ENCODE measurements around the gene GLI2. TPM values are rescaled to one million over a fixed set of nuclear protein-coding genes. Genes with fewer than 3 reads are reported as not detected.

The GLI2 gene
- total and polyA plus RNA-seq, 2 of the 8 experiments (the other 6 are each of a cell fraction or from before 2014, with no cell fraction given): 18.4 to 46.9 TPM

DNA sequence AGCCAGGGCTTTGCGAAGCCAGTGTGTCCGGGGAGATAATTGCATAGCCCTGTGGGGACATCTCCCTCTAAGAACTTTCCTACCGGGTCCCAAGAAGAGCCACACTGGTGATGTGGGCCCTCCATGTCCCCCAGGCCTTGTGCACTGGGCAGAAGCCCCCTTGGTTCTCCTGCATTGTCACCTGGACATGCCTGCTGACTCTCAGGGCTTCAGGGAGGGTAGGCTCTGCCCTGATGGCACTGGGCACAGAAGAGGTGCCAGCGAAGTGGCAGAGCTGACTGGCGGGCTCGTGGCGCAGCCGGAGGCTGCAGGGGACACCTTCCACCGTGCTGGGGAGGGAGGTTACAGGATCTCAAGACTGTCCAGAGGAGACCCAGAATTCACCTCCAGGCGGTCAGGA, 28.3 kb downstream of the GLI2 start:
- Histone ChIP-seq H2BK15ac (ENCODE audit: low read length) (no peak overlapping the region), H2BK20ac (ENCODE audit: low read length) (no peak overlapping the region), H2BK5ac (ENCODE audit: low read depth, low read length) (no peak overlapping the region), H3K4me1 (replicated peaks in 1 of 4; ENCODE audit: control insufficient read depth in 3 of 4, insufficient read depth in 4 of 4, low read length in 3 of 4) (peaks cover 16 to 64% (median 37%) of the 10 kb centered on the region in 4 experiments), H3K18ac (ENCODE audit: extremely low read depth, low read length) (no peak overlapping the region), H3K23ac (ENCODE audit: insufficient read length) (no peak overlapping the region), H2AFZ (ENCODE audit: low read length) (no peak overlapping the region), H2AK5ac (ENCODE audit: low read depth, low read length) (no peak overlapping the region), H3K56ac (replicated peaks; ENCODE audit: insufficient read length, low read depth, low read length) (no peak overlapping the region), H3K9me3 (ENCODE audit: insufficient read depth in 2 of 2, low read depth in 1 of 2, low read length in 1 of 2) (no peaks in the 10 kb centered on the region), H3K79me2 (ENCODE audit: control insufficient read depth in 1 of 2, insufficient read depth in 2 of 2, low read length in 2 of 2) (peaks cover 4 to 100% of the 10 kb centered on the region in 2 experiments), H3K4ac (replicated peaks; ENCODE audit: insufficient read length, low read depth, low read length) (no peak overlapping the region), H4K5ac (ENCODE audit: insufficient read length, low read depth, low read length) (no peak overlapping the region), H3K36me3 (ENCODE audit: control insufficient read depth in 2 of 4, insufficient read depth in 4 of 4, low read length in 3 of 4) (no peaks in the 10 kb centered on the region), H3K14ac (ENCODE audit: insufficient read length) (no peak overlapping the region), H3K4me3 (ENCODE audit: extremely low read depth in 1 of 4, insufficient read depth in 2 of 4, low read depth in 3 of 4, low read length in 4 of 4) (no peak overlapping the region), H3K79me1 (ENCODE audit: low read depth, low read length) (peaks cover 55% of the 10 kb centered on the region), H4K20me1 (replicated peaks in 1 of 2; ENCODE audit: control insufficient read depth in 1 of 2, insufficient read depth in 2 of 2, low read length in 2 of 2) (peaks cover 29 to 55% of the 10 kb centered on the region in 2 experiments), H3K27me3 (replicated peaks in 1 of 4; ENCODE audit: control insufficient read depth in 3 of 4, extremely low read depth in 1 of 4, insufficient read depth in 3 of 4, low read length in 3 of 4) (no peaks in the 10 kb centered on the region), H4K8ac (ENCODE audit: extremely low read depth, insufficient read depth, low read length) (no peak overlapping the region), H3K4me2 (ENCODE audit: insufficient read depth in 1 of 2, low read depth in 2 of 2, low read length in 2 of 2) (no peak overlapping the region), H2BK120ac (replicated peaks; ENCODE audit: low read depth, low read length) (no peak overlapping the region), H3K27ac (ENCODE audit: low read depth, low read length) (no peak overlapping the region), H3K9ac (replicated peaks in 1 of 4; ENCODE audit: extremely low read depth in 1 of 4, low read depth in 3 of 4, low read length in 3 of 4) (no peak overlapping the region), H2BK12ac (ENCODE audit: low read depth, low read length) (no peak overlapping the region), H3K23me2 (ENCODE audit: low read depth, low read length) (no peaks in the 10 kb centered on the region), H4K91ac (replicated peaks; ENCODE audit: insufficient read length, low read length) (no peak overlapping the region)
- no peak for DNase-seq (ENCODE audit: low read depth in 1 of 2, low spot score in 2 of 2)
- ChIA-PET POLR2A (ENCODE audit: partially characterized antibody) (interaction anchor here (1.7 kb wide), 1 partner anchor 26 kb away, joined by 3 read pairs; no protein-coding TSS in a partner anchor), CTCF (ENCODE audit: partially characterized antibody) (interaction anchor here (1.3 to 1.9 kb wide), 3 partner anchors 17 to 194 kb away, joined by 4 to 6 read pairs (median 6); no protein-coding TSS in a partner anchor)
- FAIRE-seq: no peak
- 93% methylated on average over 10 of the region's 10 CpGs; no CpG with 5 or more reads in 1 of the 2 experiments for WGBS, 2 experiments (ENCODE audit: extremely low coverage in 1 of 2, insufficient coverage in 1 of 2, insufficient read length in 1 of 2, insufficient replicate concordance in 2 of 2, low coverage in 1 of 2, low lambda C conversion rate in 2 of 2, missing lambda C conversion rate in 1 of 2)
- no peak for TF ChIP-seq BRCA1 (IDR thresholded peaks at IDR 0.05; ENCODE audit: low read depth, low read length)
- TF ChIP-seq RAD21 (IDR thresholded peaks at IDR 0.05 in 1 of 2, conservative IDR thresholded peaks at IDR 0.05 in 1 of 2; ENCODE audit: low read depth in 2 of 2, low read length in 2 of 2): no peak
- TF ChIP-seq RBBP5 (IDR thresholded peaks at IDR 0.05; ENCODE audit: borderline replicate concordance, low read depth, low read length): no peak
- no peak for TF ChIP-seq CTBP2 (IDR thresholded peaks at IDR 0.05; ENCODE audit: borderline replicate concordance, insufficient read depth, insufficient read length, low read length)
- TF ChIP-seq NANOG (IDR thresholded peaks at IDR 0.05; ENCODE audit: insufficient read depth, low read depth, low read length, poor library complexity, severe bottlenecking): no peak
- no peak for TF ChIP-seq ZNF274 (IDR thresholded peaks at IDR 0.05; ENCODE audit: borderline replicate concordance, extremely low read depth, low read length)
- TF ChIP-seq TAF7 (optimal IDR thresholded peaks at IDR 0.05; ENCODE audit: borderline replicate concordance, low read depth, low read length): no peak
- no peak for TF ChIP-seq TAF1 (IDR thresholded peaks at IDR 0.05; ENCODE audit: low read depth, low read length)
- TF ChIP-seq, protein P1, sequence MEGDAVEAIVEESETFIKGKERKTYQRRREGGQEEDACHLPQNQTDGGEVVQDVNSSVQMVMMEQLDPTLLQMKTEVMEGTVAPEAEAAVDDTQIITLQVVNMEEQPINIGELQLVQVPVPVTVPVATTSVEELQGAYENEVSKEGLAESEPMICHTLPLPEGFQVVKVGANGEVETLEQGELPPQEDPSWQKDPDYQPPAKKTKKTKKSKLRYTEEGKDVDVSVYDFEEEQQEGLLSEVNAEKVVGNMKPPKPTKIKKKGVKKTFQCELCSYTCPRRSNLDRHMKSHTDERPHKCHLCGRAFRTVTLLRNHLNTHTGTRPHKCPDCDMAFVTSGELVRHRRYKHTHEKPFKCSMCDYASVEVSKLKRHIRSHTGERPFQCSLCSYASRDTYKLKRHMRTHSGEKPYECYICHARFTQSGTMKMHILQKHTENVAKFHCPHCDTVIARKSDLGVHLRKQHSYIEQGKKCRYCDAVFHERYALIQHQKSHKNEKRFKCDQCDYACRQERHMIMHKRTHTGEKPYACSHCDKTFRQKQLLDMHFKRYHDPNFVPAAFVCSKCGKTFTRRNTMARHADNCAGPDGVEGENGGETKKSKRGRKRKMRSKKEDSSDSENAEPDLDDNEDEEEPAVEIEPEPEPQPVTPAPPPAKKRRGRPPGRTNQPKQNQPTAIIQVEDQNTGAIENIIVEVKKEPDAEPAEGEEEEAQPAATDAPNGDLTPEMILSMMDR (IDR thresholded peaks at IDR 0.05; ENCODE audit: control extremely low read depth in 1 of 3, insufficient read depth in 1 of 3, low read depth in 1 of 3, low read length in 3 of 3): no peak
- no peak for TF ChIP-seq KDM4A (IDR thresholded peaks at IDR 0.05; ENCODE audit: low read depth, low read length, severe bottlenecking)

Data from H1 (cell line).